Measurements from ENCODE around the gene DHX8.

DNA sequence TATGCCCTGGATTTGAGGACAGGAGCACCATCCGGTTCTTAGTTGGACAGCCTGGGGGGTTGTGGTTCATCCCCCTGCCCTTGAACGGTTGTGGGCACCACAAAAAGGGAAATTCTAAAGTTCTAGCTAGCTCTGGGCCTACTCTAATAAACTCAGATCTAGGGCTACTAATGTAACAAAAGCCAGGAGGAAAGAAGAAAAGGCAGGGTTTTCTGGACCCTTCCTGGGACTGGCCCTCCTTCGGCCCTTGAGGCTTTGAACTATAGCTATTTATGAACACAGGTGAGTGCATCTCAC lies 47.3 kb downstream of the DHX8 start:
- TF ChIP-seq, protein P1, sequence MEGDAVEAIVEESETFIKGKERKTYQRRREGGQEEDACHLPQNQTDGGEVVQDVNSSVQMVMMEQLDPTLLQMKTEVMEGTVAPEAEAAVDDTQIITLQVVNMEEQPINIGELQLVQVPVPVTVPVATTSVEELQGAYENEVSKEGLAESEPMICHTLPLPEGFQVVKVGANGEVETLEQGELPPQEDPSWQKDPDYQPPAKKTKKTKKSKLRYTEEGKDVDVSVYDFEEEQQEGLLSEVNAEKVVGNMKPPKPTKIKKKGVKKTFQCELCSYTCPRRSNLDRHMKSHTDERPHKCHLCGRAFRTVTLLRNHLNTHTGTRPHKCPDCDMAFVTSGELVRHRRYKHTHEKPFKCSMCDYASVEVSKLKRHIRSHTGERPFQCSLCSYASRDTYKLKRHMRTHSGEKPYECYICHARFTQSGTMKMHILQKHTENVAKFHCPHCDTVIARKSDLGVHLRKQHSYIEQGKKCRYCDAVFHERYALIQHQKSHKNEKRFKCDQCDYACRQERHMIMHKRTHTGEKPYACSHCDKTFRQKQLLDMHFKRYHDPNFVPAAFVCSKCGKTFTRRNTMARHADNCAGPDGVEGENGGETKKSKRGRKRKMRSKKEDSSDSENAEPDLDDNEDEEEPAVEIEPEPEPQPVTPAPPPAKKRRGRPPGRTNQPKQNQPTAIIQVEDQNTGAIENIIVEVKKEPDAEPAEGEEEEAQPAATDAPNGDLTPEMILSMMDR (IDR thresholded peaks at IDR 0.05; ENCODE audit: low read depth, low read length, missing input control): no peak
- TF ChIP-seq RAD21 (IDR thresholded peaks at IDR 0.05): no peak
